GM19467 (cell line): ENCODE results near the gene TYW1.
"Not testable (repeated sequence)": the region's sequence is repeated elsewhere in the genome, so short reads cannot be mapped to it uniquely, and the experiment has no call there.

Source experiments
- ATAC-seq: cut with Tn5 transposase; IDR thresholded peaks from one replicate; pipeline ENCODE4 v1.9.1; 2021; ENCODE audit warnings: mild to moderate bottlenecking, moderate library complexity; ENCODE audit not compliant: unreplicated experiment

Gene TYW1

GRCh38 chr7:66994051-66994450, 2.6 kb upstream of the TYW1 start:
- not testable (repeated sequence) for ATAC-seq

DNA sequence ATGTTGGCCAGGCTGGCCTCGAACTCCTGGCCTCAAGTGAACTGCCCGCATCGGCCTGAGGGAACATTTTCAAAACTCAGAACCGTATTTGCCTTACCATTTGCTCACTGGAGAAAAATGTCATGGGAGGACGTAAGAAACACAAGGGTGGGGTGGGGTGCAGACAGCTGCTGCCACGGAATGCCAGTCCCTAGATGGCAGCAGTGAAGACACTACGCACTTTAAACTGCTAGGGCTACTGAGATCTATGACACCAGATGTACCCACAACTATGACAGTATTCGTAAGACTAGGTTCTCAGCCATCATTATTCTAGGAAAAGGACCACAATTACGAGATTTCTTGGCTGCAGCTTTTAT, 2.0 kb upstream of the TYW1 start:
- ATAC-seq, result not testable (repeated sequence)

DNA sequence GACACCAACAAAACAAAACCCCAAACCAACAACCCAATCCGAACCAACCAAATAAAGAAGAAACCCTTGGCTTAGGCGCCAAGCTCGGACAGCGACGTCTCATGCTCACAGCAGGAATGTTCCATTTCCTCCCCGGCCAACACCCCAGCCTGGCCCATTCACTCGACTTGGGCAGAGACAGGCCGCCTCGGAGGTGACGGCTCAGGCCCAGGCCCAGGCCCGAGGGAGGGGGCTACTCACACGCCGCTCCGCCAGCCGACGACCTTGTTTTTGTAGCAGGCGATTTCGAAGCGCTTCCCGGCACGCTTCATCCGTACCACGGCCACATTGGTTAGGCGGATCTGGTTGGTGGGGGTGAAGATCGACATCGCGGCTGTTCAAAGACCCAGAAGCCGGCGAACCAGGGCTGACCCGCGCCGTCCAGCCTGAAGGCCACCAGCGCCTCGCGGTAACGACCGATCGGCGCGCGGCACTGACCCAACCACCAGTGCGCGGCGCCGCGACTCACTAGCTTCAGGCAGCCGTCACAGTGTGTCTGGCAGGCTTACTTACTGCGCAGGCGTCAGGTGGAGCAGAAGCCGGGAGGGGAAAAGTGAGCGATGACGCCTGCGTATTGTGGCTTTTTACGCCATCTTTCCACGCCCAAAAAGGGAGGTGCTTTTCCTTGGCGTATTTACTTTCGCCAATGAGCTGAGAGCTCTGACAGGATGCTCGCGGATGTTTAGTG, 1.4 kb upstream of the TYW1 start, which contains the start of gene SBDS:
Gene SBDS, minus strand, starts transcription at position 537 of the 727 bp plus-strand sequence. Its CDS starts 169 bp downstream, at position 368.
- ATAC-seq, result peak; percentile 64

DNA sequence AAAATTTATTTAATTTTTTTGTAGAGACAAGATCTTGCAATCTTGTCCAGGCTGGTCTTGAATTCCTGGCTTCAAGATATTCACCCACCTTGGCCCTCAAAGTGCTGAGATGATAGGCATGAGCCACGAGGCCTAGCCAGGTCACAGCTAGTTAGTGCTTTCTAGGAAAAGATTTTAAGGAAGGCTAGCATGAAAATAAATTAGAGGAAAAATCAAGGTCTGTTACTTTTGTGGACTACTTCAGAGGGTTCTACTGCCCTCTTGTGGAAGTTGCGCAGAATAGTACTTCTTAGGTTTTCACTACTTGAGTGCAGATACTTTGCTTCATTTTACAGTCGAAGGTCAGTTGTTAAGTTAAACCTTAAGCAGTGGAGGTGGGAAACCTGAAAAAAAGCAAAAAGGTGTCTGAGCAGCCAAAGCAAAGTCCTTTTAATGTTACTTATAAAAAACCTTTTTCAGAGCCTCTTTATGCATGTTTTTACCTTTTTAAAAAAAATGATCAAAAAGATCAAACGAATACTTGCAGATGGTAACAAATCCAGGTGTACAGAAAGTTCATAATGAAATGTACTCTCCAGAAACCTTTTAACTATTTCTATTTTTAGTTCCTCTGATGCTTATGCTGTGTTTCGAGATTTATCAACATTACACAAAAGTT, 4.1 kb downstream of the TYW1 start:
- not testable (repeated sequence) for ATAC-seq

DNA sequence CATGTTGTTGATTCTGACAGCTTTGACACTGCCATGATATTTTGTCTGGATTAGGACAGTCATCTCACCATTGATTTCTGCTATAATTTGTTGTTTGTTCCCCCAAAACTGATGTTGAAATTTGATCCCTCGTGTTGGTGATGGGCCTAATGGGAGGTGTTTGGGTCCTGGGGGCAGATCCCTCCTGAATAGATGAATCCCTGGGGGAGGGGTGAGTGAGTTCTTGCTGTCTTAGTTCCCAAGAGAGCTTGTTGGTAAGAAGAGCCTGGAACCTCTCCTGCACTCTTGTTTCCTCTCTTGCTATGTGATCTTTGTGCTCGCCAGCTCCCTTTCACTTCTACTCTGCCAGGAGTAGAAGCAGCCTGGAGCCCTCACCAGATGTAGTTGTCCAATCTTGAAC, 7.5 kb downstream of the TYW1 start:
- not testable (repeated sequence) for ATAC-seq

DNA sequence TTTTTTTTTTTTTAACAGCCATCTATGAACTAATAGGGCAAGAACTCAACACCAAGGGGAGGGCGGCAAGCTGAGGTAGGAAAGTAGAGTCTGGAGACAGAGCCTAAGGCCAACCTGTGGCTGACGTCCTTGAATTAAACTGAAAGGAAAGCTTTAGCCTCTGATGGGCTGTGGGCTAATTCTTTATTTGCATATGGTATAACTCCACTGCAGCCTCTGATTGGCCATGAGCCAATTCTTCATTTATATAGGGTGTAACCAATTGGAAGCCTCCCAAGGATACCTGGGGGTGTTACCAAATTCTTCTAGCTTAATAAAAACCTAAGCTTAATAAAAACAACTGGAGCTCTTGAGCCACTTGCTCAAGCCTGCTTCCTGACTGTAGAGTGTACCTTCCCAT, 10.3 kb downstream of the TYW1 start:
- no peak for ATAC-seq

DNA sequence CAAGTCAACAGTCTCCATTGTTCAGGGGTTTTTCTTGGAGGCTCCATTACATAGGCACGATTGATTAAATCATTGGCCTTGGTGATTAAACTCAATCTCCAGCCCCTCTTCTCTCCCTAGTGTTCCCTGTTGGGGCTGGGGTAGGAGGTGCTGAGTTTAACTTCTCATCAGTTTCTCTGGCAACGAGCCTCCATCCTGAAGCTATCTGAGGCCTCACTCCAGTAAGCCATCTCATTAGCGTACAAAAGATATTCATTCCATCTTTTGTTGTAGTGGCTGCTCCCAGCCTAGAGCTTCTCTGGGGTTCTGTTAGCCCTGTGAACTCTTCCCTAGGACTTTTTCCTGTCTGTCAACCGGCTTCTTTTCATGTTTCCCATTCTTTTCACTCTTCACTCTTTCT, 11.6 kb downstream of the TYW1 start:
- no peak for ATAC-seq

- ATAC-seq, result not testable (repeated sequence)
Measured at GRCh38 chr7:67009677-67010076, 13.0 kb downstream of the TYW1 start.

DNA sequence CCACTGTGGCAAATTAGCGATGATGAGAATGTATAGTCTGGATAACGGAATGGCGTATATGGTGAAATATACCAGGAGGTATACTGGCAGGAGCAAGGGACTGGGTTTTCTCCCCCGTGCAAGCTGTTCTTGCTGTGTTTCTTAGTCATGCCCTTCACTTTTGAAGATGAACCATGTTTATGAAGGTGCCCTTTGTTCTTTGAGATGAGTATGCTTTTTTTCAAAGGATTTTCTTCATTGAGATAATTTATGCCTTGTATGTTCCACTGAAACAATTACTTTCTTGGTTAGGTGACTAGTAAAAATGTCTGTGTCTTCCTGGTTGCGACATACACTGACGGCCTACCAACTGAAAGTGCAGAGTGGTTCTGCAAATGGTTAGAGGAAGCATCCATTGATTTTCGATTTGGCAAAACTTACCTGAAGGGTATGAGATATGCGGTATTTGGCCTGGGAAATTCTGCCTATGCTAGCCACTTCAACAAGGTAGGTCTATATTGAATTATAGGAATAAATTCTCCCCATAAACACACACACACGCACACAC, 17.5 kb downstream of the TYW1 start:
- not testable (repeated sequence) for ATAC-seq

GRCh38 chr7:67017971-67018370, 21.3 kb downstream of the TYW1 start:
- not testable (repeated sequence) for ATAC-seq

DNA sequence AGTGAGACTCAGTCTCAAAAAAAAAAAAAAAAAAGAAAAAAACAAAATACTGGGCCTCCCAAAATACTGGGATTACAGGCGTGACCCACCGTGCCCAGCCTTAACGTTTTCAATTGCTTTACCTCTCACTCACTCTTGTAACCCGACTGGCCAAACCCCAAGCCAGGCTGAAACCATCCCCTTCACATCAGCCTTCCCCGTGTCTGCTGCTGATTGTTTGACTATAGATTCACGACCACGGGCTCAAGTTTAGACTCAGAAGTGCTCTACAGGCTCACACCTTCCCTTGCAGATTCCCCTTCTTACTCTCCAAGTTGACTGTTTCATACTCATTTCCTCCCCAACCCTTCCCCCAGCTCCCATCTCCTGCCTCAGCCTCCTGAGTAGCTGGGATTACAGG, 22.3 kb downstream of the TYW1 start:
- ATAC-seq, result no peak

- ATAC-seq, result no peak
Measured at GRCh38 chr7:67019562-67020390, 23.1 kb downstream of the TYW1 start.

DNA sequence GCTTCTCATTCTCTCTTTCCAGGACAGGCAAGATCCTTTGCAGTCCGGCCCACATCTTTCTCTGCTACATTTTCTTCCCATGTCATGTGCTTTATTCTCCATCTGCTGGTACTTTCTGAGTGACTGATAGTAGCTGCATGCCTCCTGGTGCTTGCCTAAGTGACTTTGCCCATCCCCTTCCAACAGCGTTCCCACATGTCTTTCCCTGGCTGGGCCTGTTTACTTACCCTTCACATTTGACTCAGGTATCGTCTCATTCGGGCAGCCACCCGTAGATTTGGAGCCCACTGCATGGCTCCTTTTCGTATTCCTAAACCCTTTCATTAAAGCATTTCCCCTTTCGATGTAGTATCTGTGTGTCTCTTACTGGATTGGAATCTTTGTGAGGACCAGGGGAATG, 24.6 kb downstream of the TYW1 start:
- no peak for ATAC-seq

- ATAC-seq, result no peak
Measured at GRCh38 chr7:67022511-67022910, 25.9 kb downstream of the TYW1 start.

DNA sequence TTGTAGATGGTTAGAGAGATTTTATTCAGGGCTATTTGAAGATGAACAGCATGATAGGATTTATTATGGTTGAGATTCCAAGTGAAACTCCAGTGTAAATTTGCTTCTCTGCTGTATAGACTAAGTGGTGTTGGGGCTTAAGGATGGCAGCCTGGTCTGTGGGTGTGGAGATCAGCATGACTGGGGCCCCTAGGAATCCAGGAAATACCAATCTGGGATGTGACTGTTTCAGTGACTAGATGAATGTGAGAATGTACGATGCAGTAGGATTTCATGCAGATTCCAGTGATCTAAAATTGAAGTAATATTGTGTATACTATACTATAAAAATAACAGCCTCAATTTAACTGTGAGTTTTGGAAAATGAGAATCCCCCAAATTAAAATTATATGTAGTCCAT, 28.8 kb downstream of the TYW1 start:
- ATAC-seq, result not testable (repeated sequence)

DNA sequence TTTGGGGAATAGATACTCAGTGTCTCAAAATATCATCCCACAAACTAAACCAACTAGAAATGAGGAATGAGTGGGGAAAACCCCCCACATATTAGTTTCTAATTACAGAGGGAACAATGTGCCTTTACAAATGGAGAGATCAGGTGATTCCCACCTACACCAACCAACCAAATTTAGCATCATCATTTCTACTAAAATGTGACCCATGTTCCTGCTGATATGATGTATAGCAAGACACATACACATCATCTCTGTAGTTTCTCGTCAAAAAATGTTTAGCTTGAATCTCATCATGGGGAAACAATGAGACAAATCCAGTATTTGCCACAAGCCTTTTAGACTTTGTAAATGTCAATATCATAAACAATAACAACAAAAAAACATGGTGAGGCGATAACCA, 35.1 kb downstream of the TYW1 start:
- ATAC-seq, result not testable (repeated sequence)

GRCh38 chr7:67033251-67033650, 36.6 kb downstream of the TYW1 start:
- no peak for ATAC-seq

DNA sequence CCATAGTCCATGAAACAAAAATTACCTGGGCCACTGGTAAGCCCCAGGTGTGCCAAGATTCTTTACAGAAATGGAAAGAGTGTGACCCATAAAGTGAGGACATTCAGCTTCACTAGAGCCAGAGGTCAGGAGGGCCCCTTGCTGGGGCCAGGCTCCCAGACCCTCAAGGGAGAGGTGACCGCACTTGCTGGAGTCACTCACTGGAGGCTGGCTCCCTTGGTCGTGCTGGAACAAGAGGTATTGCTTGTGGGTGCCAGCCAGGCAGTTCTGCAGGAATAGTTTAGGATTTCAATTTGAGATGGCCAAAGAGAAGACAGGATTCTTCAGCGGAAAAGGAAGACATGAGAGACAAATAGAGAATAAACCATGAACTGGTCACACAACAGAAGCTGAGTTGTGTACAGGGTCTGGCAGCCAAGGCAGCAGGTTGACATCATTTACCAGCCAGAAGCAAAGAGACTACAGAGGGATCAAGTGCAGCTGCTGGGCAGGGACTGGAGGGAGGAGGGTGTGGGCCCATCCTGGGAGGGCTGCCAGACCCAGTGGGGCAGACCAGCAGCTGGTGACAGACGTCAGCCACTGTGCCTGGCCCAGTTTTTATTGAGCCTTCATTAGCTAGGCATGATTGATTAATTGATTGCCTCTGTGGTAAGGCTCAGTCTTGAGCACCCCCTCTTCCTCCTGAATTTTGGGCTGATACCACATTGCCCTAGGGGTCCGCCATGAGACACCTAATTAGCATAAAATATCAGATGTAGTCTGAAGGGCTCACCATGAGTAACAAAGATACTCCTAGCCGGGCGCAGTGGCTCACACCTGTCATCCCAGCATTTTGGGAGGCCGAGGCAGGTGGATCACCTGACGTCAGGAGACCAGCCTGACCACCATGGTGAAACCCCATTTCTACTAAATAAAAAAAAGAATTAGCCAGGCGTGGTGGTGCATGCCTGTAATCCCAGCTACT, 40.1 kb downstream of the TYW1 start:
- not testable (repeated sequence) for ATAC-seq

DNA sequence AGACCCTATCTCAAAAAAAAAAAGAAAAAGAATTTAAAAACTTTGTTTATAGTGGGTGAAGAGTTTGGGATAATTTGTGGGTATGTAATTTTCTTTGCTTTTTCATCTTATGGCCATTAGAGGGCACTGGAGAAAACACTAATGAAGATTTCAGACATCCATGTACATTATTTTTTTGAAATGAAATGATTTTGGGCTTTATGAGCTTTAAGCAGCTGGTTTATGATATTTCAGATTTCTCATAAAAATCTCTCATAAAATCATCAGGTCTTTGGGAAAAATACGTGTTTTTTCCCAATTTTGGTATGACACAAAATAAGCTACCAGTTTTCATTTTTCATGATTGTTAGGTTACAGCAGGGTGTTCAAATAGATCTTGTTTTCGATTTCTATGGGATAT, 44.2 kb downstream of the TYW1 start:
- not testable (repeated sequence) for ATAC-seq
